PFSK-1 (cell line): Measurements from ENCODE around the gene NANOS2.

Experiments used
- POLR2AphosphoS5 ChIP-seq: IDR thresholded peaks from 2 replicates; pipeline ENCODE4 v1.6.1; 2012; ENCODE audit warnings: low read depth, mild to moderate bottlenecking, control low read depth, low read length, moderate library complexity
- SIN3A ChIP-seq: IDR thresholded peaks from 2 replicates; pipeline ENCODE4 v1.6.1; 2012; ENCODE audit warnings: mild to moderate bottlenecking, low read length, moderate library complexity, borderline replicate concordance; ENCODE audit not compliant: insufficient read depth
- TAF1 ChIP-seq: IDR thresholded peaks from 2 replicates; pipeline ENCODE4 v1.6.1; 2012; ENCODE audit warnings: low read length, control low read depth, borderline replicate concordance; ENCODE audit not compliant: insufficient read depth
- TF ChIP-seq, protein P1 (sequence below), 2 experiments: IDR thresholded peaks; 2 replicates each; pipeline versions ENCODE4 v1.6.1 to v1.8.0; 2011 to 2012; ENCODE audit warnings: low read depth in 2 of 2, low read length in 2 of 2, control low read depth in 1 of 2, inconsistent platforms in 1 of 2, mild to moderate bottlenecking in 1 of 2, moderate library complexity in 1 of 2; ENCODE audit not compliant: insufficient read depth in 1 of 2

DNA sequence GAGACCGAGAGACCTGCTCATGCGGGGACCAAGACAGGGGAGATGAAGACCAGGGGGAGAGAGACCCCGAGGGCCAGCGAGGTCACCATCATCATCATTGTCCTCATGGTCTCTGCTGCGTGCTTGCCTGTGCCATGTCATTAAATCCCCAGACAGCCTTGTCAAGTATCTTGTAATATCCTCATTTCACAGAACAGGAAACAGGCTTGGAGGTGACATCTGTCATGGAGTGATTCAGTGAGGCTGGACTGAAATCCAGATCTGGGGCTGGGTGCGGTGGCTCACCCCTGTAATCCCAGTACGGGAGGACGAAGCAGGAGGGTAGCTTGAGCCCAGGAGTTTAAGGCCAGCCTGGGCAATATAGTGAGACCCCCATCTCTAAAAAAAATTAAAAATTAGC, 5.9 kb upstream of the NANOS2 start:
- TF ChIP-seq, protein P1, sequence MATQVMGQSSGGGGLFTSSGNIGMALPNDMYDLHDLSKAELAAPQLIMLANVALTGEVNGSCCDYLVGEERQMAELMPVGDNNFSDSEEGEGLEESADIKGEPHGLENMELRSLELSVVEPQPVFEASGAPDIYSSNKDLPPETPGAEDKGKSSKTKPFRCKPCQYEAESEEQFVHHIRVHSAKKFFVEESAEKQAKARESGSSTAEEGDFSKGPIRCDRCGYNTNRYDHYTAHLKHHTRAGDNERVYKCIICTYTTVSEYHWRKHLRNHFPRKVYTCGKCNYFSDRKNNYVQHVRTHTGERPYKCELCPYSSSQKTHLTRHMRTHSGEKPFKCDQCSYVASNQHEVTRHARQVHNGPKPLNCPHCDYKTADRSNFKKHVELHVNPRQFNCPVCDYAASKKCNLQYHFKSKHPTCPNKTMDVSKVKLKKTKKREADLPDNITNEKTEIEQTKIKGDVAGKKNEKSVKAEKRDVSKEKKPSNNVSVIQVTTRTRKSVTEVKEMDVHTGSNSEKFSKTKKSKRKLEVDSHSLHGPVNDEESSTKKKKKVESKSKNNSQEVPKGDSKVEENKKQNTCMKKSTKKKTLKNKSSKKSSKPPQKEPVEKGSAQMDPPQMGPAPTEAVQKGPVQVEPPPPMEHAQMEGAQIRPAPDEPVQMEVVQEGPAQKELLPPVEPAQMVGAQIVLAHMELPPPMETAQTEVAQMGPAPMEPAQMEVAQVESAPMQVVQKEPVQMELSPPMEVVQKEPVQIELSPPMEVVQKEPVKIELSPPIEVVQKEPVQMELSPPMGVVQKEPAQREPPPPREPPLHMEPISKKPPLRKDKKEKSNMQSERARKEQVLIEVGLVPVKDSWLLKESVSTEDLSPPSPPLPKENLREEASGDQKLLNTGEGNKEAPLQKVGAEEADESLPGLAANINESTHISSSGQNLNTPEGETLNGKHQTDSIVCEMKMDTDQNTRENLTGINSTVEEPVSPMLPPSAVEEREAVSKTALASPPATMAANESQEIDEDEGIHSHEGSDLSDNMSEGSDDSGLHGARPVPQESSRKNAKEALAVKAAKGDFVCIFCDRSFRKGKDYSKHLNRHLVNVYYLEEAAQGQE (IDR thresholded peaks at IDR 0.05; ENCODE audit: insufficient read depth in 1 of 2, low read depth in 2 of 2, low read length in 2 of 2), result no peak
- TF ChIP-seq TAF1 (no peak), POLR2AphosphoS5 (no peak), SIN3A (no peak)
